Inferior parietal cortex (tissue), 1 donor: ENCODE measurements around the gene CASP9.
"Not testable (repeated sequence)": the region's sequence is repeated elsewhere in the genome, so short reads cannot be mapped to it uniquely, and the experiment has no call there.

Source experiments
- DNase-seq: peaks from one replicate; pipeline ENCODE4 v3.0.0-alpha.2; 2016; ENCODE audit errors: extremely low spot score

CASP9 gene

GRCh38 chr1:15526021-15526489 is 2.0 kb upstream of the CASP9 start:
- no peak for DNase-seq

DNA sequence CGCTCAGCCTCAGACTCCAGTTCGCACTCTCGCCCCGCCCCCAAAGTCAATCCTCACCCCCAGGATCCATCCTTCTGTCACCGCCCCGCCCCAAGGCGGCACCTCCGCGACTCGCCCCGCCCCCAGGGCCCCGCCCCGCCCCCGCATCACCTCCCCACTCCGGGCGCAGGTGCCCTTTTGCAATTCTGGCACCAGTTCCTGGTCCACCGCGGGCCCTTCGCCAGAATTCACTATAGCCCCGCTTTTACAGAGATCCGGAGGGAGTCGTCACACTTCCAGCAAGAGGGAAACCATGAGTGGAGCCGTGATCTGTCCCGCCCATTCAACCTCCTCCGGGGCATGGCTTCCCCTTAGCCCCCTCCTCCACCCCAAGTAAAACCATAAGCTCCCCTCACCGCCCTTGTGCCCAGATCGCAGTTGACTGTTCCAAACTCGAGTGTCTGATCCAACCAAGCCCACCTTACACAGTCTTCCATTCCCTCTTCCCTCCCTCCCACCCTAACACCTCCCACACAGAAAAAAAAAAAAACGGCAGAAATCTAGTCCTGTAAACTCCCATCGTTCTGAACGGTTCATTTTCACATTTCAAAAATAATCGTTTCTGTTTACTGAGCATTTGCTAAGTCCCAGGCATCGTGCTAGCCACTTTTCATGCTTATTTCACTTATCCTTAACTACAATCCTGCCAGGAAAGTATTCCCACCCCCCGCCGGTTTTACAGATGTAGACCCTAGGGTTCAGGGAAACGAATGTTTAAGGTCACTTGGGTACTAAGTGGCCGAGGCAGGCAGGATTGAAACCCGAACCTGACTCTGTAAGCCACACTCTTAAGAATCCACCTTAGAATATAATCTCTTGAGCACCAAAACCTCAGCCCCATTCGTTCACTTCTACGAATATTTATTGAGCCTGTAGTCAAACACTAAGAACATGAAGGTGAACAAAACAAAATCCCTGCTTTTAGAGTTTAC is 1.3 kb upstream of the CASP9 start:
- peak; percentile 91 for DNase-seq

DNA sequence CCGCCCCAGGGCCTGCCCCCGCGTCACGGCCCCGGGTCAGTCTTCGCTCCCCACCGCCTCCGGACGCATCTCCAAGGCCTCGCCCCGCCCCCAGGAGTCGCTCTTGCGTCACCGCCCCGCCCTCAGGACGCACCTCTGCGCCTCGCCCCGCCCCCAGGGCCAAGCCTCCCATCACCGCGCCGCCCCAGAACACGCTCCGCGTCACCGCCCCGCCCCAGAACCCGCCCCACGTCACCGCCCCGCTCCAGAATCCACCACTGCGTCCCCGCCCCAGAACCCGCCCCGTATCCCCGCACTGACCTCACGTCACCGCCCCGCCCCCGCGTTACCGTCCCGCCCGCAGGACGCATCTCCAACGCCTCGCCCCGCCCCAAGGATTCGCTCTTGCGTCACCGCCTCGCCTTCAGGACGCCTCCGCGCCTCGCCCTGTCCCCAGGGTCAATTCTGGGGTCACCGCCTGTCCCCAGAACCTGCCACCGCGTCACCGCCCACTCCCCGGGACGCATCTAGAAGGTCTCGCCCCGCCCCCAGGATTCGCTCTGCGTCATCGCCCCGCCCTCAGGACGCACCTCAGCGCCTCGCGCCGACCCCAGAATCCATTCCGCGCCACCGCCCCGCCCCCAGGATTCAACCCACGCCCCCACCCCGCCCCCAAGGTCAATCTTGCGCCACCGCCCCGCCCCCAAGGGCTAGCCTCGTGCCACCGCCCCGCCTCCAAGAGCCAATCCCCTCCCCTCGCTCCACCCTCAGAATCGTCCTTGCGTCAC is 451 bp upstream of the CASP9 start:
- DNase-seq: peak; percentile 85

- peak; percentile 30 for DNase-seq
Observed at GRCh38 chr1:15523104-15524020, 653 bp downstream of the CASP9 start.

DNA sequence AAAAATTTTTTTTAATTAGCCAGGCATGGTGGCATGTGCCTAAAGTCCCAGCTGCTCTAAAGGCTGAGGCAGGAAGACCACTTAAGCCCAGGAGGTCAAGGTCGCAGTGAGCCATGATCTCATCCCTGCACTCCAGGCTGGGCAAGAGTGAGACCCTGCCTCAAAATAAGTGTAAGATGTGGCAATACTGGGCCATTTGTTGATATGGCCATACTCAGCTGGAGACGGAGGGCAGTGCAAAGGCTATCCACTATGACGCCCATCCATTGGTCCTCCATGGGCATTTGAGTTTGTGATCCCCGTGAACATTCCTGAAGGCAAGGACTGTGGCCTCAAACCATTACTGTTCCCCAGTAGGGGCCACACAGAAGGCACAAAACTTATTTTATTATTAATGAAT is 1.5 kb downstream of the CASP9 start:
- DNase-seq: no peak

DNA sequence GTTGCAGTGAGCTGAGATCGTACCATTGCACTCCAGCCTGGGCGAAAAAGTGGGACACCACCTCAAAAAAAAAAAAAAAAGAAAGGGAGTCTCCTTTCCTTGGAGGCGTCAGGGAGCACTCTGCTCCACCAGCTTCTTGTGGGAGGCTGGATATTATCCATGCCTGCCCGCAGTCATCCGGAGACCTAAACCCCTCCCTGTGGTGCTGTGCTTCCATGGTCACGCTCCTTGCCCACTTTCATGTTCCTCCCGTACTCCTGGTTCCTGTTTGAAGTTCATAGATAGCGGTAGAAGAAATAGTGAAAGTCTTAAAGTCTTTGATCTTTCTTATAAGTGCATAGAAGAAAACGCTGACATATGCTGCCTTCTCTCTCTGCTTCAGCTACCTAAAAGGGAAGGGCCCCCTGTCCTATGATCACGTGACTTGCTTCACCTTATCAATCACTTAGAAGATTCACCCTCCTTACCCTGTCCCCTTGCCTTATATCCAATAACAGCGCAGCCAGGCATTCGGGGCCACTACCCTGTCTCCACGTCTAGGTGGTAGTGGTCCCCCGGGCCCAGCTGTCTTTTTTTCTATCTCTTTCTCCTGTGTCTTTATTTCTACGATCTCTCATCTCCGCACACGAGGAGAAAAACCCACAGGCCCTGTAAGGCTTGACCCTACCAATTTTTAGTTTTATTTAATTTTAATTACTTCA is 2.7 kb downstream of the CASP9 start:
- DNase-seq: not testable (repeated sequence)

DNA sequence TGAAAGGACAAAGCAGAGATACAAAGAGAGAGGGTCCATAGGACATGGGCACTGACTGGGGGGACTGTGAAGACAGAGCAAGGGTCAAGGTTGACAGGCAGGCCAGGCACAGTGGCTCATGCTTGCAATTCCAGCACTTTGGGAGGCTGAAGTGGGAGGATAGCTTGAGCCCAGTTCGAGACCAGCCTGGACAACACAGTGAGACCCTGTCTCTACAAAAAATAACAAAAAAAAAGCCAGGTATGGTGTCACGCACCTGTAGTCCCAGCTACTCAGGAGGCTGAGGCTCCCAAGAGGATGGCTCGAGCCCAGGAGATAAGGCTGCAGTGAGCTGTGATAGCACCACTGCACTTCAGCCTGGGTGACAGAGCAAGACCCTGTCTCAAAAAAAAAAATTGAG is 4.4 kb downstream of the CASP9 start:
- no peak for DNase-seq

- DNase-seq: no peak
Observed at GRCh38 chr1:15515022-15515663, 8.9 kb downstream of the CASP9 start.

DNA sequence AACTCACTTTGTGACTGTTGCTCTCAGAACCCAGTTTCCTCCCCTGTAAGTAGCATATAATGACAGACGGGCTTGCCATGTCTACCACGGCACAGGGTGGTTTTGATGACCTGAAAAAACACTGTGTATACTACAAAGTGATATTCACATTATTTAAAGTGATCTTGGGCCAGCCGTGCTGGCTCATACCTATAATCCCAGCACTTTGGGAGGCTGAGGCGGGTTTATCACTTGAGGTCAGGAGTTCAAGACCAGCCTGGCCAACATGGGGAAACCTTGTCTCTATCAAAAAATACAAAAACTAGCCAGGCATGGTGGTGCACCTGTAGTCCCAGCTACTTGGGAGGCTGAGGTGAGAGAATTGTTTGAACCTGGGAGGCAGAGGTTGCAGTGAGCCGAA is 9.5 kb downstream of the CASP9 start:
- not testable (repeated sequence) for DNase-seq

DNA sequence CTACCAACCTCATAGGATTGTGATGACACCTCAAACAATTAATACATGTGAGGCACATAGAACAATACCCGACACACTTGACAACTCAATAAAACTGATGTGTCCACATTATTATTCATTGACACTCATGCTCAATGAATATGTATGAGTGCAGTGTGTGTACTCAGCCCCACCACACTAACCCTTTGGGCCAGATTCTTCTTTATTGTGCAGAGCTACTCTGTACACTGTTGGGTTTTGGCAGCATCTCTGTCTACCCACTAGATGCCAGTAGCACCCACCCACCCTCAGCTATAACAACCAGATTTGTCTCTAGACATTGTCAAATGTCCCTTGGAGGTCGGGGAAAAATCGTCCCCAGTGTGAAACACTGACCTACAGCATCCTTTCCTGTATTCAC is 10.1 kb downstream of the CASP9 start:
- DNase-seq: no peak

DNA sequence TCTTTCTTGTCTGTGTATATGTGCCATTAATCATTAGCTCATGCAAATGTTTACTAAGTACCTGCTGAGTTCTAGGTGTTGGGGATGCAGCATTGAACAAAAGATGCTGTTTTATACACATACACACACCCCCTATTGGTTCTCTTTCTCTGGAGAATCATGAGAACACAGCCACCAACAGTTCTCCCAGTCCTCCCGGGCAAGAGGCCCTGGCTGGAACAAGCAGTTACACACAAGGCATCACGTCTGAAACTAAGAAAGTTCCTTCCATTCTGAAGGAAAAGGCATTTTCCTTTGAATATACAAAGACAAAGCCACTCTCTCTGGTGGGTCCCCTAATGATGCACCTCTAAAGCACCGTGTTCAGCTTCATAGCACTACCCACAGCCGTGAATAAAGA is 10.8 kb downstream of the CASP9 start:
- DNase-seq: no peak

DNA sequence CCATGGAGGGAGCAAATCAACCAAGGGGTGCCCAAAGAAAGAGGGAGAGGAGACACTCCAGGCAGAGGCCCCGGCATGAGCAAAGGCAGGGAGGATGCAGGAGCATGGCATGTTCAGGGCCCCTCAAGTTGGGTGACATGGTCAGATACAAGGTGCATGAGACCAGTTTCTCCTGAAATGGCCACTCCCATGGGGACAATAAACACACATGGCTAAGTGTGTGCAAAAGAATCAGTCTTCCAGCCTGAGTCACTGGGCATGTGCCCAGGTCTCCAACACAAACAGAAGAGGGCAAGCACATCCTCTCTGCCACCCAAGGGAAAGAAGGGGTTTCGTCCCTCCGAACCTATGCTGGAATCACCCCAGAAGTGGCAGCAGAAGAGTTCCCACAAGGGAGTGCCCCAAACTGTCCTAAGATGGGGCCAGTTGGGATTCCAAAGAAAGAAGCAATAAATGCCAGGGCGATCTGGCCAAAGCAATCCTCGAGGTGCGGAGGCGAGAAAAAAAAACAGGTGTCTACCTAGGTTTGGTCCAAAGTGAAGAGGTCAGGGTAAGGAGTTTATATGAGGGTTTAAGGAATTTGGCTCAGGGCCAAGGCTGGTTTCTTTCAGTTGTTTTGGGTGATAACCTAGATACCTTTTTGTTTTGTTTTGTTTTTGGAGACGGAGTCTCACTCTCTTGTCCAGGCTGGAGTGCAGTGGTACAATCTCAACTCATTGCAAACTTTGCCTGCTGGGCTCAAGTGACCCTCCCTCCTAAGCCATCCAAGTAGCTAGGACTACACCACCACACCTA is 13.2 kb downstream of the CASP9 start:
- DNase-seq: no peak

DNA sequence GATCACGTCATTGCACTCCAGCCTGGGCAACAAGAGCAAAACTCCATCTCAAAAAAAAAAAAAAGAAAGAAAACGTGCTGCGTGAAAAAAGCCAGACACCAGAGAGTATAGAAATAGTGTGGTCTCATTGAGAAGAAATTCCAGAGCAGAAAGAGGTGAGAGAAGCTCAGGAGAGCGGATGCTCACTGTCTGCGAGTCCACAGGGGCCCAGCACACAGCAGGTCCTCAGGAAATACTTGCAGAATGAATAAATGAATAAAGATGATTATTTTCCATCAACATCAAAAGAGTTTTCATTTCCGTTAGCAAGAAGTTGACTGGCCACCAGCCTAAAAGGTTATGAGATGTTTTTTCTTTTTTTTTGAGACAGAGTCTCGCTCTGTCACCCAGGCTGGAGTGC is 14.4 kb downstream of the CASP9 start:
- no peak for DNase-seq

- DNase-seq: no peak
Observed at GRCh38 chr1:15508700-15509487, 15.1 kb downstream of the CASP9 start.

DNA sequence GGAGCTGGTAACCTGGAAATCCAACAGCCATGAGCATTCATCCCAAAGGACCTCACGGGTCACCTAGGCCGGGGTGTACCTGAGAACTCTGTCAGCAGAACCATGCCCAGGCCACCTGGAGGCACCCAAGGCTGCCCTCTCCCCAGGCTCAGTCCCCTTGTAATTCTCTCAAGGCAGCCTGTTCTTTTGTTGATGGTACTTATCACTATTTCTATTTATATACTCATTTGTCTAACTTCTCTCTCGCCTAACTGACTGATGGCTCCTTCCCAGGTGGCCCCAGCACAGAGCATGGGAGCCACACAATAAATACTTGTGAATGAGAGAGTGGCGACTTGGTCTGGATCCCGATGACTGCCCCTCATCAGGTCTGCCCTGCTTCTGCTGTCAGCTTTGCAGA is 16.7 kb downstream of the CASP9 start:
- no peak for DNase-seq

GRCh38 chr1:15506831-15507230 is 17.2 kb downstream of the CASP9 start:
- no peak for DNase-seq

DNA sequence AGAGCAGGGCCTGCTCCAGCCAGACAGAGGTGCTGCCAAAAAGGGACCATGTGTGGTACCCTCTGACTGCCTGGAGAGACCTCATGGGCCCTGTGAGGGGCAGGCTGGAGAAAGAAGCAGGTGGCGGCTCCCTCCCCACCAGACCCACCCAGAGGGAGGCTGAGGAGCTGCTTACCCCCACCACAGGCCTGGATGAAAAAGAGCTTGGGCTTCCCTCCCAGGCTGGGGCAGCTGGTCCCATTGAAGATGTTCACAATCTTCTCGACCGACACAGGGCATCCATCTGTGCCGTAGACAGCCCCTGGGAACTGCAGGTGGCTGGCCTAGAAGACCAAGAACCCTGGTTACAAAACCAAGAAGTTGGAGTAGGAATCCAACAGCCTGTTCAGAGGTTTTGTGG is 19.6 kb downstream of the CASP9 start:
- no peak for DNase-seq

GRCh38 chr1:15501208-15502032 is 22.6 kb downstream of the CASP9 start:
- DNase-seq: peak; percentile 32
